Measurements from ENCODE around the gene RPL27A.

DNA sequence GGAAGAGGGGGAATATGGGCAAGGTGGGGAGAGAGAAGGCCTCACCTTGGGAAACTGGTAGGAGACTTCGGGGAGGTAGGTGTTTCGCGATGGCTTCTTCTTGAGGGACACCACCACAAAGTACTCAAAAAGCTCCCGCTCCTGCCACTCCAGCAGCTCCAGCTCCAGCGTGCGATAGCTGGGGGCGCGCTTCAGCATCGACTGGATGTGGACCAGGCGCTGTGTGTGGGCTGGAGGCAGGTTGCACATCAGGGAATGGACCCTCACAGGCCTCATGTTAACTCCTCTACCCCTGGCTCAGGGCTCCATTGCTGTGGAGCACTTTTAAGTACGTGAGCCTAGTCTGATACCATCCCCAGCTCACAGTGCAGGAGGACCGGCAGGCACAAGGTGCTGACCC, 29.9 kb downstream of the RPL27A start:
- TF ChIP-seq, protein P1, sequence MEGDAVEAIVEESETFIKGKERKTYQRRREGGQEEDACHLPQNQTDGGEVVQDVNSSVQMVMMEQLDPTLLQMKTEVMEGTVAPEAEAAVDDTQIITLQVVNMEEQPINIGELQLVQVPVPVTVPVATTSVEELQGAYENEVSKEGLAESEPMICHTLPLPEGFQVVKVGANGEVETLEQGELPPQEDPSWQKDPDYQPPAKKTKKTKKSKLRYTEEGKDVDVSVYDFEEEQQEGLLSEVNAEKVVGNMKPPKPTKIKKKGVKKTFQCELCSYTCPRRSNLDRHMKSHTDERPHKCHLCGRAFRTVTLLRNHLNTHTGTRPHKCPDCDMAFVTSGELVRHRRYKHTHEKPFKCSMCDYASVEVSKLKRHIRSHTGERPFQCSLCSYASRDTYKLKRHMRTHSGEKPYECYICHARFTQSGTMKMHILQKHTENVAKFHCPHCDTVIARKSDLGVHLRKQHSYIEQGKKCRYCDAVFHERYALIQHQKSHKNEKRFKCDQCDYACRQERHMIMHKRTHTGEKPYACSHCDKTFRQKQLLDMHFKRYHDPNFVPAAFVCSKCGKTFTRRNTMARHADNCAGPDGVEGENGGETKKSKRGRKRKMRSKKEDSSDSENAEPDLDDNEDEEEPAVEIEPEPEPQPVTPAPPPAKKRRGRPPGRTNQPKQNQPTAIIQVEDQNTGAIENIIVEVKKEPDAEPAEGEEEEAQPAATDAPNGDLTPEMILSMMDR (IDR thresholded peaks at IDR 0.05), result no peak
- TF ChIP-seq ZFX (IDR thresholded peaks at IDR 0.05; ENCODE audit: borderline replicate concordance), result no peak

Measured in 22Rv1 (cell line).